IPS-18a (cell line): ENCODE data around the gene NAT14.
A peak's percentile ranks its signal among the peaks of the same experiment; 100 is the strongest.

ENCODE experiments used
- H3K27ac ChIP-seq: one replicate; pipeline ENCODE4 v1.5.1; 2013; ENCODE audit warnings: low read length
- H3K27me3 ChIP-seq: one replicate; pipeline ENCODE4 v1.6.1; 2013; ENCODE audit warnings: mild to moderate bottlenecking, low read length; ENCODE audit not compliant: control insufficient read depth, insufficient read depth
- H3K36me3 ChIP-seq: one replicate; pipeline ENCODE4 v1.6.1; 2013; ENCODE audit warnings: low read depth, low read length; ENCODE audit not compliant: control insufficient read depth
- H3K4me1 ChIP-seq: one replicate; pipeline ENCODE4 v1.6.1; 2013; ENCODE audit warnings: low read depth, low read length; ENCODE audit not compliant: control insufficient read depth
- H3K4me3 ChIP-seq: one replicate; pipeline ENCODE4 v1.5.1; 2013; ENCODE audit warnings: low read length
- H3K9ac ChIP-seq: one replicate; pipeline ENCODE4 v1.6.1; 2013; ENCODE audit warnings: mild to moderate bottlenecking, low read length, moderate library complexity
- H3K9me3 ChIP-seq: one replicate; pipeline ENCODE4 v1.6.1; 2013; ENCODE audit warnings: low read depth, low read length; ENCODE audit not compliant: control insufficient read depth

Gene NAT14

GRCh38 chr19:55455576-55456235 is 29.3 kb upstream of the NAT14 start:
- Histone ChIP-seq H3K27ac (no peak overlapping the region), H3K36me3 (no peaks in the 10 kb centered on the region), H3K4me3 (no peak overlapping the region), H3K27me3 (peaks cover 19% of the 10 kb centered on the region), H3K4me1 (peaks cover 5% of the 10 kb centered on the region), H3K9ac (no peak overlapping the region), H3K9me3 (no peaks in the 10 kb centered on the region)

GRCh38 chr19:55456347-55456746 is 28.6 kb upstream of the NAT14 start:
- peaks cover 5% of the 10 kb centered on the region for H3K4me1 ChIP-seq
- H3K27me3 ChIP-seq, result peaks cover 13% of the 10 kb centered on the region
- H3K27ac ChIP-seq, result no peak overlapping the region
- no peak overlapping the region for H3K4me3 ChIP-seq
- H3K9me3 ChIP-seq, result no peaks in the 10 kb centered on the region
- no peak overlapping the region for H3K9ac ChIP-seq
- H3K36me3 ChIP-seq, result no peaks in the 10 kb centered on the region

- Histone ChIP-seq H3K27me3 (no peaks in the 10 kb centered on the region), H3K9ac (no peak overlapping the region), H3K9me3 (no peaks in the 10 kb centered on the region), H3K4me3 (no peak overlapping the region), H3K4me1 (peaks cover 5% of the 10 kb centered on the region), H3K27ac (no peak overlapping the region), H3K36me3 (no peaks in the 10 kb centered on the region)
Measured at GRCh38 chr19:55457683-55458457, 27.1 kb upstream of the NAT14 start.

DNA sequence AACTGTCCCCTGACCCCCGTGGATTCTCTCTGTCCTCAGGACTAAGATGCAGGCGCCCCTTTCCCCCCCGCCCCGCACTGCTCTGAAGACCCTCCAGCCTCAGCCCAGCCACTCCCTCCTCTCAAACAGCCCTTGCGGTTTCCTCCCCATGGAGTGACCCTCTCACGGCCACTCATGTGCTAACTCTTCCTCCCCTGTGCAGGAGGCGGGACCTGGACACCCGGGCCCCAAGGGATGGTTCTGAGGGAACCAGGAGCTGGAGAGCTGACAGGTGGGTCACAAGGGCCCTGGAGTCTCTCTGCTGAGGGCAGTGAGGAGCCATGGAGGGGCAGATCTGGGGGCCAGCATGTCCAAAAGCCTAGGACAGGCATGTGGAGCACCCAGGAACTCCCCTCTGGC is 25.4 kb upstream of the NAT14 start:
- Histone ChIP-seq H3K9ac (no peak overlapping the region), H3K9me3 (no peaks in the 10 kb centered on the region), H3K4me1 (peaks cover 5% of the 10 kb centered on the region), H3K4me3 (no peak overlapping the region), H3K27ac (no peak overlapping the region), H3K36me3 (no peaks in the 10 kb centered on the region), H3K27me3 (peaks cover 5% of the 10 kb centered on the region)

DNA sequence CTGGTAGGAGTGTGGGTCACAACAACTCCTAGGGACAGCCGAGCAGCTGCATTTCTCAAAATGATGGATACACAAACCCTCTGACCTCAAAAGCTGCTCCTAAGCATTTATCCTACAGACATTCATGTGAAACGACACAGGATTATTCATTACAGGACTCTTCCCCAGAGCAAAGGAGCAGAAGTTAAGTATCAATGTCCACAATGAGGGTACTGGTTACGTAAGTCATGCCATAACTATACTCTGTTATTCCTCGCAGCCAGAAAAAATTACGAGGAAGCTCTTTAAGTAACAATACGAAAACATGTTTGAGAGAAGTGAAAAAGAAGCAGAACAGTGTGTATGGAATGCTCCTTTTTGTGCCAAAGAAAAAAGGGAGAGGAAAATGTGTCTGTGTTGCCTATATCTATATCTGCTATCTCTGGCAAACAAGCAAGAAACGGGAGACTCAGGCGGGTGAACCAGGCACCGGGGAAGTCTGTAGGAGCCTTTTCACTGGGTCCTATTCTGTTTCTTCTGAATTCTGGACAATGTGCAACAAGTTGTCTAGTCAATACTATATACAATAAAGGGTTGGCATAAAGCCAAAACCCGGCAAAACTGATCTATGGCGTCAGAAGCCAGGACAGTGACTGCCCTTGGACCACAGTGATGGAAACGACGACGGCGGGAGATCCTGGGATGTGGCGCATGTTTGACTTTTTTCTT is 24.9 kb upstream of the NAT14 start:
- Histone ChIP-seq H3K27me3 (peaks cover 8% of the 10 kb centered on the region), H3K9me3 (no peaks in the 10 kb centered on the region), H3K4me1 (peaks cover 5% of the 10 kb centered on the region), H3K4me3 (peak overlapping the region; percentile 86), H3K36me3 (no peaks in the 10 kb centered on the region), H3K27ac (no peak overlapping the region), H3K9ac (peak overlapping the region; percentile 42)

DNA sequence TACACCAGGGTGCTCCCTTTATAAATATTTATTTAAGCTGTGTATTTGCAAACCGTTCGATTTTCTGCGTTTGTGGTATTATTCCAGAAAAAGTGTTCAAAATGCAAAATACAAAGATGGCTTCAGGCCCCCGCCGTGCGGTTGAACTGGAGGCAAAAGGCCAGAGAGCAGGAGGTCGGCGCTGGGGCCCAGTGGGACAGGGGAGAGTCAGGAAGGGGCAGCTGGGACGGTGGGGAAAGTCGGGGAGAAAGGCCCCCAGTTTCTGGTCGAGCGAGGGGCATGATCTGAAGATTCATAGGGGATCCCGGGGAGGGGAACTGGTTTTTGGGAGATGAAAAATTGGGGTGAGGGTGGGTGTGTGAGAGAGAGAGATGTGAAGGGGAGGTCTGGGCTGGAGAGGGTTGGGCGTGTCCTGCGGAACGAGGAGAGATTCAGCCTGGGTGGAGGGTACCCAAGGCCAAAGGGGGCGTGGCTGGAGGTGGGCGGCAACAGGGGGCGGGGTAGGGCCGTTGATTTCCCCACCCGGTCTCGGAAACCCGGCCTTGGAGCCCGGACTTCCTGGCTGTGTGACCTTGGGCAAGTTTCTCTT is 24.2 kb upstream of the NAT14 start:
- peak overlapping the region; percentile 89 for H3K27ac ChIP-seq
- no peaks in the 10 kb centered on the region for H3K36me3 ChIP-seq
- peak overlapping the region; percentile 75 for H3K9ac ChIP-seq
- peak overlapping the region; percentile 86 for H3K4me3 ChIP-seq
- H3K4me1 ChIP-seq, result peaks cover 5% of the 10 kb centered on the region
- no peaks in the 10 kb centered on the region for H3K9me3 ChIP-seq
- peaks cover 14% of the 10 kb centered on the region for H3K27me3 ChIP-seq

- Histone ChIP-seq H3K27ac (peak within 1 kb of the TSS; percentile 89), H3K9ac (peak within 1 kb of the TSS; percentile 75), H3K9me3 (no peaks in the 10 kb centered on the region), H3K4me3 (peak within 1 kb of the TSS; percentile 86), H3K27me3 (peaks cover 21% of the 10 kb centered on the region), H3K36me3 (no peaks in the 10 kb centered on the region), H3K4me1 (peaks cover 5% of the 10 kb centered on the region)
Measured at GRCh38 chr19:55461259-55461973, 23.6 kb upstream of the NAT14 start, which contains the start of gene ISOC2. ISOC2 (minus strand) TSS chr19:55461642; CDS start chr19:55456486, 5,156 bp downstream.

DNA sequence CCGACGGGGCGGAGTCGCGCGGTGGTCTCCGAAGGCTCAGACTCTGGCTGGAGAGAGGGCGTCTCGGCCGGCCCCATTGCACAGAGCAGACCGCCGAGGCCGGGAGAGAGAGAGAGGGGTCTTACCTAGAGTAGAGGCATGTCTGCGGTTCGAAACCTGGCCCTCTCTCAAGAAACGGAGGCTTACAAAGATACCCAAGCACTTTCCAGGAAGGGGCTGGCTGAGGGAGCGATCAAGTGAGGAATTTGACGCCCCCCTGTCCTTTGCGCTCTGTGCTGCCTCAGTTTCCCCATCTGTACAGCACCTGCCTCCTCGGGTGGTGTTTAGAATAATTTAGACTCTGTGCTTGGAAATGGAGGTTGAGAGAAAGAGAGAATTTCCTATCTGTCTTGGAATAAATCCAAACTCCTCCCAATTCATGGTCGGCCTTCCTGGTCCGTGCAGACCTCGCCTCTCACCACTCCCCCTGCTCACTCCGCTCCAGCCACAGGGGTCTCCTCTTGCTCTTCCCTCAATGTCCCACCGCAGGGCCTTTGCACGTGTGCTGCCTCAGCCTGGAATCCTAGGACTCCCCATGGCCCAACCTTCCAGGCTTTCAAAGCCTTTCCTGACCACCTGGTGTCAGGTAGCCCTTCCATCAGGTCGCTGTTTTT is 22.9 kb upstream of the NAT14 start:
- peaks cover 22% of the 10 kb centered on the region for H3K27me3 ChIP-seq
- peaks cover 5% of the 10 kb centered on the region for H3K4me1 ChIP-seq
- H3K4me3 ChIP-seq, result peak overlapping the region; percentile 46
- H3K36me3 ChIP-seq, result no peaks in the 10 kb centered on the region
- H3K9ac ChIP-seq, result no peak overlapping the region
- H3K27ac ChIP-seq, result no peak overlapping the region
- H3K9me3 ChIP-seq, result no peaks in the 10 kb centered on the region

GRCh38 chr19:55462722-55463121 is 22.3 kb upstream of the NAT14 start:
- H3K9me3 ChIP-seq, result no peaks in the 10 kb centered on the region
- H3K4me1 ChIP-seq, result peaks cover 5% of the 10 kb centered on the region
- no peaks in the 10 kb centered on the region for H3K36me3 ChIP-seq
- no peak overlapping the region for H3K4me3 ChIP-seq
- no peak overlapping the region for H3K27ac ChIP-seq
- H3K9ac ChIP-seq, result no peak overlapping the region
- peaks cover 22% of the 10 kb centered on the region for H3K27me3 ChIP-seq

GRCh38 chr19:55463583-55464031 is 21.4 kb upstream of the NAT14 start:
- Histone ChIP-seq H3K9ac (no peak overlapping the region), H3K27me3 (peaks cover 22% of the 10 kb centered on the region), H3K9me3 (no peaks in the 10 kb centered on the region), H3K4me1 (peaks cover 5% of the 10 kb centered on the region), H3K4me3 (no peak overlapping the region), H3K27ac (no peak overlapping the region), H3K36me3 (no peaks in the 10 kb centered on the region)
